Erythroblast (primary cell): ENCODE results near the gene NXF1.

Experiments
- GATA1 ChIP-seq: IDR thresholded peaks from 2 replicates; pipeline ENCODE4 v1.6.1; 2011; ENCODE audit warnings: low read depth, mild to moderate bottlenecking, control low read depth, low read length, moderate library complexity
- POLR2A ChIP-seq: IDR thresholded peaks from 2 replicates; pipeline ENCODE4 v1.6.1; 2011; ENCODE audit warnings: mild to moderate bottlenecking, low read length

DNA sequence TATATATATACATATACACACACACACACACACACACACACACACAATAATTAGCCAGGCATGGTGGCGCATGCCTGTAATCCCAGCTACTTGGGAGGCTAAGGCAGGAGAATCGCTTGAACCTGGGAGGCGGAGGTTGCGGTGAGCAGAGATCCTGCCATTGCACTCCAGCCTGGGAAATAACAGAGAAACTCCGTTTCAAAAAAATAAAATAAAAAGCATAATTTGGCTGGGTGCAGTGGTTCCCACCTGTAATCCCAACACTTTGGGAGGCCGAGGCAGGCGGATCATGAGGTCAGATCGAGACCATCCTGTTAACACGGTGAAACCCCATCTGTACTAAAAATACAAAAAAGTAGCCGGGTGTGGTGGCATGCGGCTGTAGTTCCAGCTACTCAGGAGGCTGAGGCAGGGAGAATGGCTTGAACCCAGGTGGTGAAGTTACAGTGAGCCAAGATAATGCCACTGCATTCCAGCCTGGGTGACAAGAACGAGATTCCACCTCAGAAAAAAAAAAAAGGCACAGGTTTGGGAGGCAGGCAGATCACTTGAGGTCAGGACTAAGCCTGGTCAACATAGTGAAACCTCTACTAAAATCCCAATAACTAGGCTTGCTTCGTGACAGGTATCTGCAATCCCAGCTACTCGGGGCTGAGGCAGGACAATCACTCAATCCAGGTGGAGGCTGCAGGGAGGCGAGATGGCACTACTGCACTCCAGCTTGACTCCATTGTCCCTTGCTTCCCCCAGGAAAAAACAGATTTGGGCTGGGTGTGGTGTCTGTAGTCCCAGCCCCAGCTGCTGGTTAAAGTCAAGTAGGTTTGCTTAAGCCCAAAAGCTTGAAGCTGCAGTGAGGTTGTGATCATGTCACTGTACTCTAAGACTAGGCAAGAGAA, 45.9 kb upstream of the NXF1 start:
- TF ChIP-seq POLR2A: peak; percentile 88
- no peak for TF ChIP-seq GATA1
